HCT116 (cell line): ENCODE data around the gene SLC38A8. TPM values are rescaled to one million over a fixed set of nuclear protein-coding genes. Genes with fewer than 3 reads are reported as not detected.

Source experiments
- ATAC-seq: fragments of 200-7000 bp; cut with Tn5 transposase; 2 replicates; pipeline ENCODE4 v1.9.1; 2020; ENCODE audit warnings: mild to moderate bottlenecking, moderate library complexity
- BruUV-seq: library from RNA; stranded (reverse); fragments of 400-500 nt; replicated peaks from 2 replicates; lab custom pipeline; 2021; lab: Mats Ljungman, UMichigan
- CTCF ChIA-PET: fragments of 300-600 bp; sonication (Branson Sonifier 250); formaldehyde crosslinking; loops from one replicate; lab custom pipeline; 2021; ENCODE audit warnings: antibody characterized with exemption; lab: Charles Lee
- POLR2A ChIA-PET: fragments of 300-600, 350-600 bp; sonication (Branson Sonifier 250); formaldehyde crosslinking; loops from one replicate; lab custom pipeline; 2021; ENCODE audit warnings: antibody characterized with exemption; lab: Charles Lee
- RAD21 ChIA-PET, 2 experiments: fragments of 300-600 bp; sonication (Branson Sonifier 250); formaldehyde crosslinking; loops; one replicate each; lab custom pipeline; 2023; ENCODE audit warnings: low total read pairs in 2 of 2; ENCODE audit not compliant: uncharacterized antibody in 2 of 2, unreplicated experiment in 2 of 2, low non-redundant PET in 1 of 2; lab: Charles Lee
- DNase-seq: peaks from one replicate; pipeline ENCODE4 v3.0.0-alpha.2; 2010; ENCODE audit warnings: low read depth, low spot score
- H2AFZ ChIP-seq: fragments of 200-600 bp; shearing (Covaris generic), sonication (generic); 2 replicates; pipeline ENCODE4 v1.6.1; 2017; ENCODE audit warnings: low read depth, mixed run types, mixed read lengths, antibody characterized with exemption, low read length; ENCODE audit not compliant: poor library complexity, severe bottlenecking
- H3K27ac ChIP-seq: 2 replicates; pipeline ENCODE4 v1.5.1; 2012; ENCODE audit warnings: low read depth, low read length
- H3K27me3 ChIP-seq: fragments of 200-600 bp; sonication (generic); 2 replicates; pipeline ENCODE4 v1.6.1; 2016; ENCODE audit warnings: mixed run types, low read length, mixed read lengths; ENCODE audit not compliant: insufficient read depth
- H3K36me3 ChIP-seq, 2 experiments: fragments of 200-500 bp in 1 of 2; fragments of 200-600 bp in 1 of 2; sonication (Bioruptor generic) in 1 of 2; sonication (generic) in 1 of 2; 2 replicates each; pipeline versions ENCODE4 v1.5.1 to v1.6.1; 2014 to 2016; ENCODE audit warnings: low read length in 2 of 2, inconsistent platforms in 1 of 2, mixed read lengths in 1 of 2, mixed run types in 1 of 2; ENCODE audit not compliant: insufficient read depth in 2 of 2, control insufficient read depth in 1 of 2
- H3K4me1 ChIP-seq, 2 experiments: fragments of 200-600 bp in 1 of 2; sonication (generic) in 1 of 2; 2 replicates each; pipeline versions ENCODE4 v1.5.1 to v1.6.1; 2012 to 2017; ENCODE audit warnings: low read length in 2 of 2, inconsistent platforms in 1 of 2, mild to moderate bottlenecking in 1 of 2, mixed read lengths in 1 of 2, mixed run types in 1 of 2, moderate library complexity in 1 of 2; ENCODE audit not compliant: insufficient read depth in 2 of 2, control insufficient read depth in 1 of 2
- H3K4me2 ChIP-seq: fragments of 200-600 bp; sonication (generic); 2 replicates; pipeline ENCODE4 v1.6.1; 2017; ENCODE audit warnings: mixed run types, low read length, mixed read lengths
- H3K4me3 ChIP-seq, 2 experiments: fragments of 200-600 bp in 1 of 2; sonication (generic) in 1 of 2; replicated peaks in 1 of 2; 2 replicates each; pipeline ENCODE4 v1.5.1; 2011 to 2016; ENCODE audit warnings: low read length in 2 of 2, control low read depth in 1 of 2, low read depth in 1 of 2, mild to moderate bottlenecking in 1 of 2, mixed read lengths in 1 of 2, mixed run types in 1 of 2
- H3K79me2 ChIP-seq: fragments of 200-600 bp; sonication (generic); 2 replicates; pipeline ENCODE4 v1.6.1; 2017; ENCODE audit warnings: mild to moderate bottlenecking, mixed run types, low read length, moderate library complexity, mixed read lengths; ENCODE audit not compliant: insufficient read depth
- H3K9ac ChIP-seq: fragments of 200-600 bp; sonication (generic); 2 replicates; pipeline ENCODE4 v1.6.1; 2016; ENCODE audit warnings: low read length, mixed read lengths
- H3K9me2 ChIP-seq: fragments of 200-600 bp; sonication (generic), shearing (Covaris generic); 2 replicates; pipeline ENCODE4 v1.6.1; 2017; ENCODE audit warnings: mixed run types, mild to moderate bottlenecking, moderate library complexity; ENCODE audit not compliant: insufficient read depth
- H3K9me3 ChIP-seq, 2 experiments: fragments of 200-500 bp in 1 of 2; fragments of 200-600 bp in 1 of 2; sonication (Bioruptor generic) in 1 of 2; sonication (generic) in 1 of 2; 2 replicates each; pipeline ENCODE4 v1.6.1; 2014 to 2017; ENCODE audit warnings: low read length in 2 of 2, mixed read lengths in 2 of 2, inconsistent platforms in 1 of 2, low read depth in 1 of 2, mild to moderate bottlenecking in 1 of 2, mixed run types in 1 of 2, moderate library complexity in 1 of 2; ENCODE audit not compliant: control insufficient read depth in 1 of 2, insufficient read depth in 1 of 2
- H4K20me1 ChIP-seq: fragments of 200-600 bp; sonication (generic), shearing (Covaris generic); 2 replicates; pipeline ENCODE4 v1.6.1; 2017; ENCODE audit warnings: mixed run types, mild to moderate bottlenecking, moderate library complexity; ENCODE audit not compliant: insufficient read depth
- CBX3 ChIP-seq: IDR thresholded peaks from 2 replicates; pipeline ENCODE4 v1.6.1; 2012; ENCODE audit warnings: low read depth
- CEBPB ChIP-seq: IDR thresholded peaks from 2 replicates; pipeline ENCODE4 v1.6.1; 2012; ENCODE audit warnings: low read depth
- CTCF ChIP-seq, 3 experiments: fragments of 200-600 bp in 1 of 3; sonication (generic) in 1 of 3; IDR thresholded peaks in 2 of 3; conservative IDR thresholded peaks in 1 of 3; 2 replicates each; pipeline ENCODE4 v1.5.1; 2012 to 2017; ENCODE audit warnings: low read depth in 2 of 3, low read length in 2 of 3, antibody characterized with exemption in 1 of 3, borderline replicate concordance in 1 of 3, control low read depth in 1 of 3, mild to moderate bottlenecking in 1 of 3, mixed read lengths in 1 of 3, mixed run types in 1 of 3, moderate library complexity in 1 of 3; ENCODE audit not compliant: insufficient read depth in 1 of 3
- EGR1 ChIP-seq: IDR thresholded peaks from 2 replicates; pipeline ENCODE4 v1.6.1; 2012; ENCODE audit warnings: low read depth
- EZH2 ChIP-seq: fragments of 200-600 bp; sonication (generic); IDR thresholded peaks from 2 replicates; pipeline ENCODE4 v1.6.1; 2017; ENCODE audit warnings: antibody characterized with exemption, mixed run types
- EZH2phosphoT487 ChIP-seq: fragments of 200-600 bp; IDR thresholded peaks from 2 replicates; pipeline ENCODE4 v1.6.1; 2018; ENCODE audit warnings: antibody characterized with exemption, borderline replicate concordance
- FOSL1 ChIP-seq: IDR thresholded peaks from 2 replicates; pipeline ENCODE4 v1.6.1; 2012; ENCODE audit warnings: low read depth
- JUND ChIP-seq: IDR thresholded peaks from 2 replicates; pipeline ENCODE4 v1.6.1; 2012
- MAX ChIP-seq: IDR thresholded peaks from 2 replicates; pipeline ENCODE4 v1.6.1; 2012
- POLR2A ChIP-seq: IDR thresholded peaks from 2 replicates; pipeline ENCODE4 v1.7.0; 2011; ENCODE audit warnings: borderline replicate concordance; ENCODE audit not compliant: insufficient read depth, insufficient read length; ENCODE audit errors: extremely low read depth
- POLR2AphosphoS5 ChIP-seq: IDR thresholded peaks from 2 replicates; pipeline ENCODE4 v1.6.1; 2011; ENCODE audit warnings: mild to moderate bottlenecking, low read depth, low read length, moderate library complexity
- RAD21 ChIP-seq: IDR thresholded peaks from 2 replicates; pipeline ENCODE4 v1.6.1; 2012; ENCODE audit warnings: low read depth, mild to moderate bottlenecking
- SIN3A ChIP-seq: IDR thresholded peaks from 2 replicates; pipeline ENCODE4 v1.6.1; 2012; ENCODE audit warnings: low read depth
- SRF ChIP-seq: IDR thresholded peaks from 2 replicates; pipeline ENCODE4 v1.6.1; 2012; ENCODE audit warnings: low read depth
- YY1 ChIP-seq: IDR thresholded peaks from 2 replicates; pipeline ENCODE4 v1.6.1; 2011; ENCODE audit warnings: low read length, low read depth, moderate library complexity, mild to moderate bottlenecking; ENCODE audit not compliant: insufficient replicate concordance; ENCODE audit errors: extremely low read depth
- ZFX ChIP-seq: fragments of 450-650 bp; IDR thresholded peaks from 2 replicates; pipeline ENCODE4 v1.6.1; 2017
- ZNF274 ChIP-seq: fragments of 200-500 bp; sonication (Bioruptor generic); IDR thresholded peaks from 2 replicates; pipeline ENCODE4 v1.6.1; 2014; ENCODE audit warnings: mild to moderate bottlenecking, low read depth, low read length, inconsistent platforms
- intact Hi-C: fragments of 100-400 bp; cut with micrococcal nuclease; formaldehyde crosslinking; loops from 2 replicates; pipeline ENCODE4 v1.10.0; 2022
- total RNA-seq: library from RNA; stranded (reverse); gene quantifications from one replicate; pipeline ENCODE4 v1.2.1, GENCODE V29; 2021; ENCODE audit not compliant: unreplicated experiment
- TF ChIP-seq, protein P1 (sequence below): IDR thresholded peaks from 2 replicates; pipeline ENCODE4 v1.6.1; 2012; ENCODE audit warnings: low read depth
- TF ChIP-seq, protein P2 (sequence below): IDR thresholded peaks from 2 replicates; pipeline ENCODE4 v1.6.1; 2011; ENCODE audit warnings: mild to moderate bottlenecking, low read length, moderate library complexity; ENCODE audit not compliant: insufficient replicate concordance; ENCODE audit errors: extremely low read depth

SLC38A8 gene
- total RNA-seq, 1 experiment from 2014 or later = not detected

DNA sequence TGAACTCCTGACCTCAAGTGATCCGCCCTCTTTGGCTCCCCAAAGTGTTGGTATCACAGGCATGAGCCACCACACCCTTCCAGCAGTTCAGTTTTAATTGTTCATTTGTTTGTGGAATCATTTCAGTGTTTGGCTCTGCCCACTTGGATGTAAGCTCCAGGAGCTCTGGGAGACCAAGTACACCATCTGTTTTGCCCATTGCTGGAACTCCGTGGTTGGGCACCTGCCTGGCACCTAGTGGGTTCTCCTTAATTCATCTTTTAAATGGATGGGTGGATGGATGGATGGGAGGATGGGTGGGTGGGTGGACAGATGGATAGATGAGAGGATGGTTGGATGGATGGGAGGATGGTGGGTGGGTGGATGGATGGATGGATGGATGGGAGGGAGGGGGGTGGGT lies 75.5 kb downstream of the SLC38A8 start:
- TF ChIP-seq, protein P1, sequence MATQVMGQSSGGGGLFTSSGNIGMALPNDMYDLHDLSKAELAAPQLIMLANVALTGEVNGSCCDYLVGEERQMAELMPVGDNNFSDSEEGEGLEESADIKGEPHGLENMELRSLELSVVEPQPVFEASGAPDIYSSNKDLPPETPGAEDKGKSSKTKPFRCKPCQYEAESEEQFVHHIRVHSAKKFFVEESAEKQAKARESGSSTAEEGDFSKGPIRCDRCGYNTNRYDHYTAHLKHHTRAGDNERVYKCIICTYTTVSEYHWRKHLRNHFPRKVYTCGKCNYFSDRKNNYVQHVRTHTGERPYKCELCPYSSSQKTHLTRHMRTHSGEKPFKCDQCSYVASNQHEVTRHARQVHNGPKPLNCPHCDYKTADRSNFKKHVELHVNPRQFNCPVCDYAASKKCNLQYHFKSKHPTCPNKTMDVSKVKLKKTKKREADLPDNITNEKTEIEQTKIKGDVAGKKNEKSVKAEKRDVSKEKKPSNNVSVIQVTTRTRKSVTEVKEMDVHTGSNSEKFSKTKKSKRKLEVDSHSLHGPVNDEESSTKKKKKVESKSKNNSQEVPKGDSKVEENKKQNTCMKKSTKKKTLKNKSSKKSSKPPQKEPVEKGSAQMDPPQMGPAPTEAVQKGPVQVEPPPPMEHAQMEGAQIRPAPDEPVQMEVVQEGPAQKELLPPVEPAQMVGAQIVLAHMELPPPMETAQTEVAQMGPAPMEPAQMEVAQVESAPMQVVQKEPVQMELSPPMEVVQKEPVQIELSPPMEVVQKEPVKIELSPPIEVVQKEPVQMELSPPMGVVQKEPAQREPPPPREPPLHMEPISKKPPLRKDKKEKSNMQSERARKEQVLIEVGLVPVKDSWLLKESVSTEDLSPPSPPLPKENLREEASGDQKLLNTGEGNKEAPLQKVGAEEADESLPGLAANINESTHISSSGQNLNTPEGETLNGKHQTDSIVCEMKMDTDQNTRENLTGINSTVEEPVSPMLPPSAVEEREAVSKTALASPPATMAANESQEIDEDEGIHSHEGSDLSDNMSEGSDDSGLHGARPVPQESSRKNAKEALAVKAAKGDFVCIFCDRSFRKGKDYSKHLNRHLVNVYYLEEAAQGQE = no peak
- TF ChIP-seq YY1 = no peak
- no peak for TF ChIP-seq SRF
- no peak for TF ChIP-seq CEBPB
- no peak for TF ChIP-seq ZFX
- no peak for TF ChIP-seq EZH2phosphoT487
- no peak for TF ChIP-seq CBX3
- TF ChIP-seq EGR1 = no peak
- no peak for TF ChIP-seq EZH2
- TF ChIP-seq FOSL1 = no peak
- no peak for TF ChIP-seq MAX
- no peak for TF ChIP-seq CTCF (IDR thresholded peaks at IDR 0.05 in 2 of 3, conservative IDR thresholded peaks at IDR 0.05 in 1 of 3; ENCODE audit: borderline replicate concordance in 1 of 3, insufficient read depth in 1 of 3, low read depth in 2 of 3, low read length in 2 of 3)
- TF ChIP-seq POLR2A = no peak
- TF ChIP-seq ZNF274 = no peak
- TF ChIP-seq RAD21 = no peak
- TF ChIP-seq JUND = no peak
- TF ChIP-seq POLR2AphosphoS5 = no peak
- no peak for TF ChIP-seq SIN3A
- TF ChIP-seq, protein P2, sequence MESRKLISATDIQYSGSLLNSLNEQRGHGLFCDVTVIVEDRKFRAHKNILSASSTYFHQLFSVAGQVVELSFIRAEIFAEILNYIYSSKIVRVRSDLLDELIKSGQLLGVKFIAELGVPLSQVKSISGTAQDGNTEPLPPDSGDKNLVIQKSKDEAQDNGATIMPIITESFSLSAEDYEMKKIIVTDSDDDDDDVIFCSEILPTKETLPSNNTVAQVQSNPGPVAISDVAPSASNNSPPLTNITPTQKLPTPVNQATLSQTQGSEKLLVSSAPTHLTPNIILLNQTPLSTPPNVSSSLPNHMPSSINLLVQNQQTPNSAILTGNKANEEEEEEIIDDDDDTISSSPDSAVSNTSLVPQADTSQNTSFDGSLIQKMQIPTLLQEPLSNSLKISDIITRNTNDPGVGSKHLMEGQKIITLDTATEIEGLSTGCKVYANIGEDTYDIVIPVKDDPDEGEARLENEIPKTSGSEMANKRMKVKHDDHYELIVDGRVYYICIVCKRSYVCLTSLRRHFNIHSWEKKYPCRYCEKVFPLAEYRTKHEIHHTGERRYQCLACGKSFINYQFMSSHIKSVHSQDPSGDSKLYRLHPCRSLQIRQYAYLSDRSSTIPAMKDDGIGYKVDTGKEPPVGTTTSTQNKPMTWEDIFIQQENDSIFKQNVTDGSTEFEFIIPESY = no peak
- TF ChIP-seq, all 23 proteins: peak for 0
- POLR2A ChIA-PET = no interaction called here
- Histone ChIP-seq H3K79me2 (no peaks in the 10 kb centered on the region), H3K4me3 (no peak overlapping the region), H3K9me2 (no peaks in the 10 kb centered on the region), H4K20me1 (no peaks in the 10 kb centered on the region), H3K27ac (no peak overlapping the region), H3K9me3 (no peaks in the 10 kb centered on the region), H2AFZ (no peak overlapping the region), H3K4me1 (no peaks in the 10 kb centered on the region), H3K9ac (no peak overlapping the region), H3K36me3 (0 out of 4 replicates have a peak, but pooled peaks cover 2 to 8% of the 10 kb centered on the region in 2 experiments), H3K27me3 (no peaks in the 10 kb centered on the region), H3K4me2 (no peak overlapping the region)
- ATAC-seq = no peak
- RAD21 ChIA-PET = no interaction called here
- CTCF ChIA-PET = interaction anchor here (0.7 to 1.7 kb wide), 3 partner anchors 11 to 96 kb away, joined by 3 to 5 read pairs (median 4); no protein-coding TSS in a partner anchor
- no TSS peak for BruUV-seq
- DNase-seq = no peak
- intact Hi-C loops = no loop called here
